GM18526 (cell line): Measurements from ENCODE around the gene SAMD13.

Experiments
- POLR2A ChIP-seq: IDR thresholded peaks from 3 replicates; pipeline ENCODE4 v1.6.1; 2011; ENCODE audit not compliant: insufficient read length; ENCODE audit errors: extremely low read depth

Gene SAMD13

DNA sequence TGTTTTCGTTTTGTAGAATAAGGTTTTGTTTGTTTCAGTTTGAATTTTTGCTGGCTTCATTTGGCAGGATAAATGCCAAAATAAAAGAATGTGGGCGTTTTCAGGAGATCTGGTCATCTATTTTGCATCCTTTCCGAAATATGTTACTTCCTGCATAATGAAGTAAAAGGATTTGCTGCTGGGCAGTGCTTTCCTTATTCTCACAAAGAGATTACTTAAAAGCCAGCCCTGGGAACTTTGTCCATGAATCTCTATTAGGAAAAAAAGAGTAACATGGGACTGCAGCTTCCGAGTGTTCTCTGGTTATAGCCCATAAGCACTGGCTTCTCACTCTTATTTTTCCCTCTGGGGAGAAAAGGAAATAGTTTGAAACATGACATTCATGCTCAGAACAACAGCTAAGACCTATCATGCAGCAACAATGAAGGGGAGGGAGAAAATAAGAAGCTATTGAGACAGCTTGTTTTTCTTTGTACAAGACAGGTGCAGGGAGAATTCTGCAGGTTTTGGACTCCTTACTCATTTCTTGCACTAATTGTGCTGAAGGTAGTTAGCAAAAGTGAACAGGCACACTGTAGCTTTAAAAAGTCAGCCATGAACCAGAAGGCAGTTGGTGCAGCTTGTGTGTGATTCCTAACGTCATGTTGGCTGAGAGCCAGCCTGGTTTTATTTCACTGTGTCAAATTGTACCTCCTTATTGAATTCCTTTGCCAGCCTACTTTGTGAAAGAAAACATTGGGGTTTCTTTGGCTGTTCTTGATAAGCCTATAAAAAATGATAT is at the start of gene SAMD13:
TSS of gene SAMD13 (plus strand) at position 705 of the 781 bp plus-strand sequence. CDS start 1,527 bp downstream, outside the sequence.
- no peak for TF ChIP-seq POLR2A

GRCh38 chr1:84253036-84253435 is 48.5 kb upstream of the SAMD13 start:
- no peak for TF ChIP-seq POLR2A

DNA sequence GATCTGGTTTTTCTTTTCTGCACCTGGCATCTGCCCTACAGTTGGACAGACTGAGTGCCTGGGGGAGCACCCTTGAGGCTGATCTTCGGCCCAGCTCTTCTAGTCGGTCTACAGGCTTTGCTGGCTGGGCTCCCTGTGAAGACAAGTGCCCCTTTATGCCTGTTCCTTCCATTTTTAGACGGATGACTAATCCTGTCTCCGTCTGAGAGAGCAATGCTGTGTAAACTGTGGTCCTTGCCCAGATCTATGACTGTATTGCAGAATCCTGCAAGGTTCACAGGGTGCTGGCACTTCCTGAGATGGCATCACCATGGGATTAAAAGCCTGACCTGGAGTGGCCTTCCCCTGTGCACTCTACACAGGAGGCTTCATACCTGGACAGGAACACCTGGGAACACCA is 47.6 kb upstream of the SAMD13 start:
- no peak for TF ChIP-seq POLR2A

DNA sequence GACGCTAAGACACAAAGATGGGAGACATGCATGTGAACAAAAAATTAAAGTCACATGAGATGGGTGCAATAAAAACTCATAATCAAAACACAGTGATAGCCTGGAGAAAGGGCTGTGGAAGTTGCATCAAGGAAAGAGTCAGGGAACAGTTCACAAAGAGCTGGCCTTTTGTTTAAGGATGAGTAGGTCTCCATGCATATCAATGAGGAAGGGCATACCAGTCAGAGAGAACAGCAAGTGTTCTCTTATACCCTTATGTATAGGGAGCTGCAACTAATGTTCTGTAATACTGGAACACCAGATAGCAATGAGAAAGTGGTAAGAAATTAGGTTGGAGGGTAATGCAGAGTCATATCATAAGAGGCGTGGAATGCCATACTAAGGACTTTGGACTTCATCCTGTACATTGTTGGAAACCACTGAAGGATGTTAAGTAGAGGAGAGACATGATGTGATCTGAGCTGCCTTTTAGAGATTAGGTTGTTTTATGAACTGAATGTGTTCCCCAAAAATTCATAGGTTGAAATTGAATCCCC is 46.7 kb upstream of the SAMD13 start:
- TF ChIP-seq POLR2A = no peak

- no peak for TF ChIP-seq POLR2A
These were observed 45.9 kb upstream of the SAMD13 start for GRCh38 chr1:84255582-84255981.

- no peak for TF ChIP-seq POLR2A
These were observed 43.9 kb upstream of the SAMD13 start for GRCh38 chr1:84257617-84258016.

DNA sequence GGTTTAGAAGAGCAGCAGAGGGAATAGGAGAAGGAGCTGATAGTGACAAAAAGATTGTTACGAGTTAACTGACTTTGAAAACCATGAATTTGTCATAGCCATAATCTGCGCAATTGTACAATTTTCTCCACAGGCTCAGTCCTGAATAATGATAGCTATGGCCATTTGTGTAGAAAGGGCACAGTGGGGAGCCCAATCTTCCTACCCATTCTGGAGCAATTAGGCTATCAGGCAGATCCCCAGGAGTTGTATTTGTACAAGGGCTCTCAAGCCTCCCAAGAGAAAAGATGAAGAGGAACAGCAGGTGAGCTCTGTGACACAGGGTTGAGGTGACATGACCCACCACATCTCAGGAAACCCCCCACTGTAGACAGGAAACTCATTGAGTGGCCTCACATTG is 42.1 kb upstream of the SAMD13 start:
- no peak for TF ChIP-seq POLR2A

DNA sequence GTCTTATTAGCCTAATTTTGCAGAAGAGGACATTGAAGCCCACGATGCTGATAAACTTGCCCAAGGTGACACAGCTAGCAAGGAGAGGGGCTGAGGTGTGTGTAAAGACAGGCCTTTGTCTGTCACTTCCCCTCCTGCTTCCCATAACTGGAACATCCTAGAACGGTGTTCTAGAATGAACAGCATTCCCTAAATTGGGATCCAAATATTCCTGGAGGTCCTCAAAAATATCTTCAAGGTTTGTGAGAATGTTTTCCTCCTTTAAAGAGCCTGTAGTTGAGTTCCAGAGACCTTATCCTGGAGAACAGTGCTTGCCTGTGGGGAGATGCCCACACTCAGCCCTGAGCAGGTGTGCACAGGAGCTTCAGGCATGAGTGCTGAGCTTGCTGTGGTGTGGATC is 41.5 kb upstream of the SAMD13 start:
- no peak for TF ChIP-seq POLR2A

GRCh38 chr1:84260852-84261518 is 40.5 kb upstream of the SAMD13 start:
- TF ChIP-seq POLR2A = no peak

DNA sequence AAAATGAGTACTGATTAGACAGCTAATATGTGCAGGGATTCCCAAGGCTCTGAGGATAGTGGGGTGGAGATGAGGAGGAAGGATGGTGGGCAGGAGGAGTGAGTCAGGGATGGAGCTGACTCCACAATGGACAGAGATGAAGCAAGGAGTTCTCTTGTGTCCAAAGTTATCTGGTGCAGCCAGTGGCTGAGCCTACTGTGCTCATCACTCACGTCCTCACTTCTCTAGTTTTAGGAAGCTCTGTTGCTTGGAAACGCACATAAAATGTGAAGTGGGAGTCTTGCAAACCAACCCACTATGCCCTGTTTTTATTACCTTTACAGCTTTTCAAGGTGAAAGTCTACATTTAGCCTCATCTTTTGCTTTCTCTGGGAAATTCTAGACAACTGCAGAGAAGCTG is 36.5 kb upstream of the SAMD13 start:
- no peak for TF ChIP-seq POLR2A

GRCh38 chr1:84265867-84266266 is 35.6 kb upstream of the SAMD13 start:
- TF ChIP-seq POLR2A = no peak

GRCh38 chr1:84266748-84267147 is 34.8 kb upstream of the SAMD13 start:
- no peak for TF ChIP-seq POLR2A

- TF ChIP-seq POLR2A = no peak
These were observed 34.0 kb upstream of the SAMD13 start for GRCh38 chr1:84267476-84267875.

- no peak for TF ChIP-seq POLR2A
These were observed 33.2 kb upstream of the SAMD13 start for GRCh38 chr1:84268346-84268745.

GRCh38 chr1:84269306-84269705 is 32.2 kb upstream of the SAMD13 start:
- no peak for TF ChIP-seq POLR2A

- no peak for TF ChIP-seq POLR2A
These were observed 29.9 kb upstream of the SAMD13 start for GRCh38 chr1:84271441-84272151.
